HG02852 (cell line): Measurements from ENCODE around the gene KCTD6.

Experiments used
- ATAC-seq: cut with Tn5 transposase; IDR thresholded peaks from one replicate; pipeline ENCODE4 v1.9.1; 2021; ENCODE audit warnings: mild to moderate bottlenecking, moderate library complexity; ENCODE audit not compliant: unreplicated experiment

Gene KCTD6

DNA sequence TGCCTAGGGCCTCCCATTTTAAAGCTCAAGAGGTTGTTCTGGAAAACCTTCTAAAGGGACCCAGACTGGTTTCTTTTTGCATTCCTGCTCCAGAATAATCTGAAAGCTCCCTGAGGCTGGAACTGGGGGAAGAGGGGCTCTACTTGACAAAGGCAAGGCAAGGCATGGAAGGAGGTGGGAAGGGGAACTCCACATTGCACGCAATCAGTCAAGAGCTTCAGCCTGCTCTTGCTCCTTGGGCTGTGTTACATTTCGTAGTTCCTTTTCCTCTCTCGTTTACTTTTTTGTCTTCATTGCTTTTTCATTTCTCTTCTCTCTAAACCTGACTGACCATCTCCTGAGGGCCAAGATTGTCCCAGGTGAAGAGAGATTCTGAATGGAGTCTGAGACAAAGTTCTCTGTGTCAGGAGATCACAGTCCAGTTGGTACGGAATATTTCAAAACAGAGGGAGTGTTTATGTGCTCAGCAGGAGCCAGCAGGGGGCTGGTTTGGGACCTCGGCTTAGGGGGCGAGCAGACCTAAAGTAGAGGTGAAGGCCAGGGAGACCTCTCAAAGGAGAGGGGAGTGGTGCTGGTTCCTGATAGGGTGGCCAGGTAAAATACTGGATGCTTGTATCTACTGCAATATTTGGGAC, 6.0 kb upstream of the KCTD6 start:
- no peak for ATAC-seq

DNA sequence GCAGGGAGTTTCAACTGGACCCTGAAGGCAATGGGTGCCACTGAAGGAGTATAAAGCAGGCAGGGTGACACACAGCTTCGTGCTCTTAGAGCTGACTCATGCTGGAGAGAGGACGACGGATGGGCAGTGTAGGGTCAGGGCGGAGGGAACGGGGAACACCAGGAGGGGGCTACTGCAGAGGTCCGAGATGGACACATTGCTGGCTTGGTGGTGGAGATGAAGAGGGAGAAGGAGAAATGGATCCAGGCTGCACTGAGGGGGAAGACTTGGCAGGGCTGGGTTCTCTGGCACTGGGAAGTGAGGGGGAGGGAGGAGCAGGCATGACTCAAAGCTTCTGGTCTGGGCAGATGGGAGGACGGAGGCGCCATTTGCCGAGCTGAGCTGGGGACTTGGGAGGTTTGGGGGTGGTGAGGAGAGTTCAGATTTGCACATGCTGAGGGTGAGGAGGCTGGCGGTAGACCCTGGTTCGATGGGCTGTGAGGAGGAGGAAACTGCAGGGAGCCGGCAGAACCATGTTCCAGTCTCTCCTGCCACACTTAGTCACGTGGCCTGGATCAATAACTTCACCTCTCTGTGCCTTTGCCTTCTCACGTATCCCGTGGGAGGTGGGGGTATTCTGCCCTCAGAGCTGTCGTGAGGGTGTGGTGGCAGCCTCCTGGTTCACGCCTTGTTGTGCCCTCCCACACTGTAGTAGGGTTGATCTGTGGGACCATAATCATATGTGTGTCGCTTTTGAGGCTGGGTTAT, 4.6 kb upstream of the KCTD6 start:
- no peak for ATAC-seq

DNA sequence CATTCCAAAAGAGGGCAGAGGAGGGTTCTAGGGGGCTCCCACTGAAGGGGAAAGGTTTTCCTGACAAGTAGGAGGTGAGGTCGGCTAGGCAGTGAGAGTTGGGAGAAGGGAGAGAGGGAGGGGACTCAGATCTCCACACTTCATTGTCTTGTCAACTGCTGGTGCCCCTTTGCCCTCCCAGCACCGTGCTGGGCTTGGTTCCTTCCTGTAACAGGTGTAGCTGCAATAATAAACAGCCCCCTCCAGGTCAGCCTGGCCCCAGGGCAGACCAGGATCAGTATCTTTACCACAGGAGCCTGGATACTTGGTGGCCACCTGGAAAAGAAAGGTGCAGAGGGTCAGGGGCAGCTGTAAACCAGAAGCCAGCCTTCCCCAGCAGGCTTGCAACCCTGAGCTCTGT, 2.9 kb upstream of the KCTD6 start:
- ATAC-seq, result no peak

DNA sequence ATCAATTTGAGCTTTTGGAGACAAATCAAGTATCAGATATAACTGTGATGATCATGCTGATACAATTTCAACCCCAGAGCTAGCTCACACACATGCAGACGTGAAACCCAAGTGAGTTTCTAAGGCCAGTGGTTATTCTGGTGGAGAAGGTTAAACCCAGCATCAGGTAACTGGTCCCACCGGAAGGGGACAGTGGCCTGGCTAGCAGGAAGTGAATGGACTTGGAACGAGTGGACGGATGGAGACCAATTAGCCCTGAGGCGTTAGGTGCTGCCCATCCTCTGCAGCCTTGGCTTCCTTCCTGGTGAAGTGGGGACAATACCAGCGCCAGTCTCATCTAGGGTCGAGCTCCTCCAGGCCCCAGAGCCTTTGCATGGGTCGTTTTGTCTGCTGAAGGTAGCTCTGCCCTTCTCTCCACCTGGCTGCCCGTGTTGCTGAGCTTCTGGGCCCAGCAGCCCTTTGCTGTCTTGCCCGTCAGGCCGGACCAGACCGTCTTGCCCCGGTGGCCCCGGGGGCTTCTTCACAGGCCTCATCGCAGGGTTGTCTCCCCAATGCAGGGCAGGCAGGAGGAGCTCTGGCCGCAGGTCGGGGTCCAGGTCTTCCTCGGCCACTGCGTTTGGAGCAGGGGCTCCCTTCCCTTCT, 915 bp upstream of the KCTD6 start:
- ATAC-seq, result no peak

DNA sequence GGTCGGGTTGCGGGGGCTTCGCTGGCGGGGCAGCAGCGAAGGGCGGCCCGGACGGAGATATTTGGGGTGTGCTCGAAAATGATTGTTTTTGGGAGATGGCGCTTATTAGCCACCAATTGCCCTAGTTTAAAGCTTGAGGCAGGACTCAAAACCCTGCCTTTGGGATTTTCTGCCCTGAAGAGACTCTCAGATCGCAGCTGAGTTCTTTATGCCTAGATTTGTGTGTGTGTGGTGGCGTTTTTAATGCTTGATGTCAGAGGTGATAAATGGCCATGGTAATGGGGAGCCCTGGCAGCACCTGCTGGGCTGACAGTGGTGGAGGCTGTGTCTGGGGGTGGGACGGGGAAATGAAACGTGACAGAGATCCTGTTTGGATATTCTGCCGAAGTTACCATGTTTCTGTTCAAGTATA, 604 bp downstream of the KCTD6 start:
- no peak for ATAC-seq

DNA sequence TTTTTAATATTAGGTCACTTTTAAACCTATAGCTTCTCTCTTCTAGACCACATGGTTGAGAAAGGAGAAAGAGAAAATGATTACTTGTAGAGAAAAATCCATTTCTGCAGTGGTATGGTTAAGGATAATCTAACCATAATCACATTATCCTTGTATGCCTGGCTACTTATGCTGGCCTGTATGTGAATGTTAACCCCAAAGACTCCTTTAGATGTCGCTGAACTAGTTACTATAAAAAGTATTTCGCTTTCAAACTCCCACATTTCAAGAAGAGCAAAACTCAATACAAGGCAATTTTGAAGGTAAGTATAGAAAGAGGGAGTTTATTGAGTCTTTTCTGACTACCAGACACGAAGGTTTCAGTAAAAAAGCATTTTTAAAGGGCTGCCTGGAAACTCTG, 2.2 kb downstream of the KCTD6 start:
- ATAC-seq, result no peak

DNA sequence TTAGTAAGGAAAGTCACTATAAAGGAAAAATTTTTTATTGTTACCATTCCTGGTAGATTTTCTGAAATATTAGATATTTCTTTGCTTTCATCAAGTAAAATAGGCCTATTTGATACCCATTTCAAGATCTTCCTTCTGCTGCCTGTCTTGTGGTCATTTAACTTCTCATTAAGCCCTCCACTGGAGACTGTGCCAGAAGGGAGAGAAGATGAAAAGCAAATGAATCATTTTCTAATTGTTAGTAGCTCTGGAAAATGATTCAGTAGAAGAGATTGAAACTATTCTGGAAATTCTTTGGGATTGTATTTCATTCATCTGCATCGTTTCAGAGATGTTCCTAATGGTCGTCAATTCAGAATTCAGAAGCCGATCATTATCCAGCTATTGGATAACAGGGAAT, 3.2 kb downstream of the KCTD6 start:
- no peak for ATAC-seq

DNA sequence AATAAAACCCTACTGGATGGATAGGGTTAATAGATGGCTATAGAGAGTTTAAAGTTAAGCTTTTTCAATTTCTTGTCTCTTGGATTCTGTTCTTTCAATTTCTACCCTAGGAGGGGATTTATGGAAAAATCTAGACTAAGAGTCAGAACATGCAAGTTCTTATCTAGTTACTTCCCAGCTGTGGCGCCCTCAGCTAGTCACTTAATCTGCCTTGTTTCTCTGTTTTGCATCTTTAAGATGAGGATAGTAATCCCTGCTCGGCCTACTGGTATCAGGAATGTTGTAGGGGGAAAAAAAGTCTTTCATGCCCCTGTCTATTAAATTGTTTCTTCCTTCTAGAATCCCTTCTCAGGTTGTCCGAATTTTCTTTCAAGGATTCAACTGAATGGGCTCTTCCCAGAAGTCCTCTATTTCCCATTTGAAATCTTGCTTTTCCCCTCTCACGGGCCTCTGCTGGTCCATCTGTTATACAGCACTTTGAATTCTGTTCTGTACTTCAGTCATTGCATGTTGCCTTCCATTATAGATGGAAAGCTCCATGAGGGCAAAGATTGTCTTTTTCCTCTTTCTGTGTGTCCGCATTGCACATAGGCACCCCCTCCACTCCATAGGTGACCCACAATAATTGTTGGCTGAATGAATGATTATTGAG, 4.4 kb downstream of the KCTD6 start:
- no peak for ATAC-seq

DNA sequence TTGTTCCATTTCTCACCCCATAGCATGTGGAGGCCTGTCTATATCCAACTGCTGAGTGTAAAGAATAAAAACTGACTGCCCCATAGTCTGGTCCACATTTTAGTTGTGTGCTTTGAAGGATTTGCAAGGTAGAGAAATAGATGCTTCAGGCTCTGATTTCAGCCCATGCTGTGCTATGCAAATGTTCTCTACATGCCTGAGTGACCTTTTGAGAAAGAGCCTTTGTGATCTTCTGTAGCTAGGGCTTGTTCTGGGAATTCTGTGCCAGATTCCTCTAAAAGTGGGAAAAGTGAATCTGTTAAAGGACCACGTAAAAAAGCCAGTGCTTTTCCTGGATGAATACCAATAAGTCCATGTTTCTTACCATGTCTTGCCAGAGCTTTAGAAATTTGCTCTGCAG, 5.2 kb downstream of the KCTD6 start:
- ATAC-seq, result no peak

DNA sequence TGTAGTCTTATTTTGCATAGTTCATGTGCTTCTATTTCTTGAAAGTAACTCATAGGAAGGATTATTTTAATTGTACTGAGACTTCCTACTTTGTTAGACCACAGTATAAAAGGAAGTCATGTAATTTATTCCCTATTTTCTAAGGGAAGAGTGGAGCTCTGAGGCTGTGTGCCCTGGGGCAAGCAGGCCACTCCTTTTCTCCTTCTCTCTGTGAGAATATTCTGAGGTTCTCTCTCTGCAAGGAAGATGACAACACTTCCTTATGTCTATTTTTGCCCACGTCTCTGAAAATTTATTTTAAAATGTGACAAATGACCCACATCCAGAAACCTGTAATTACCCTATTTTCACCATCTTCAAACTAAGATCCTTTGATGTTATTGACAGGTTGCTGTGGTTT, 11.0 kb downstream of the KCTD6 start:
- ATAC-seq, result no peak

DNA sequence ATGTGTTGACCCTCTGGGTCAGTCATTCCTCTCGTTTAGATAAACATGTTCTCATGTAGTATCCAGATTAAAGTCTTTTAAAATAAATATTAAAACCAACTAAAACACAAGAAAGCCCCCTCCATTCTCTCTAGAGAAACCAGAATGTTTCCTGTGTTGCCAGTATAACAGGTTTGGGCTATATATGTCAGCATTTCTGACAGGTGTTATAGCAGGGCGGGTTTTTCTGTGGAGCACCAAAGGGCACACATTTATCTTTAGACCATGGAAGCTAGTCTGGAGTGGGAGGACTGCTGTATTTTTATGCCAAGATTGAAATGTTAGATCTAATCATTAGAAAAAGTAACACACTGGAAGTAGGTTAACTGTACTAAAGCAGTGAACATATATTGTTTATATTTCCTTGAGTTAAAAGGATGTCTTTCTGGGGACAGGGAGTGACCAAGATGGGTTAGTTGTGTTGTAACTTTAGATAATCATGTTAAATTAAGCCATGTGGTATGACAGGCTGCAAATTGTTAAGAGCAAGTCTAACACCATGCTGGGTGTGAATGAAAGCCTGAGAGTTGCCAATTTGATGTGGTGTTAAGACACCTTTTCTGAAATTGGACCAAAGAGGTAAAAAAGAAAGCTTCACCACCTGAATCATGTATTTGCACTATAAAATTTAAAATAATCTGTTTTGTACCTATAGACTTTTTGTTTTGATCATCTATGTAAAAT, 15.6 kb downstream of the KCTD6 start:
- ATAC-seq, result no peak

DNA sequence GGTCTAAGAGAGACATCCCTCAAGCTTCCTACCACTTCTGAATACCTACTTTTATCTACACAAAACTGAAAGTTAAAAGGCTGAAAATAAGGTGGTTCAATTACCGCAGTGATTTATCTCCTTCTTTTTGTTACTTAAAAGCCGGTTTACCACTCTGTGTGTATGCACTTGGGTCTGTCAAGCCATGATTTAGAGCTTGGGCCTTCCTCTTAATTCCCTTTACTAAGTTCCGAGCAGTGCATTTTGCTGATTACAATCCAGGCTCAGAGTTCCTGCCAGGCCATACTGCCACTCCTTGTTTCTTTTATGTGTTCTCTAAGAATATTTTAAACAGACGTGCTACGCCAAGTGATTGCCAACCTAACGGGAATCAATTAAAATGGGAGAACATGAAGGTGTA, 16.5 kb downstream of the KCTD6 start:
- ATAC-seq, result no peak

DNA sequence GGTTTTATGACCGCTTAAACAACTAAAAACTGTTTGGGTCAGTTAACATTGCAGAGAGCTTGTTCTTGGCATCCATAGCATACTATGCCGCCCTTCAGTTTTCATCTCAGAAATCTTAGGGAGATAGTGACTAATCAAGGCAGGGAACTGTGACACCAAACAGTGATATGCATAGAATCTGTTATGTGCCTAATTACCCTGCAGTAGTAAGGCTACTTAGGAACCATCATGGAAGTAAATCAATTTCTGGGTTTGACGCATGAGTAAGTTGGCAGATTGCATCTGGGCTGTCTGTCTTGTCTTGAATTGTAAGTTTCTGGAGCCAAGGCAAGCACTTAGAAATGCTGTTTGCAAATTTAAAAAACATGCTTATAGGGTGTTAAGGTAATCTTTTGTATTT, 22.5 kb downstream of the KCTD6 start:
- ATAC-seq, result no peak

DNA sequence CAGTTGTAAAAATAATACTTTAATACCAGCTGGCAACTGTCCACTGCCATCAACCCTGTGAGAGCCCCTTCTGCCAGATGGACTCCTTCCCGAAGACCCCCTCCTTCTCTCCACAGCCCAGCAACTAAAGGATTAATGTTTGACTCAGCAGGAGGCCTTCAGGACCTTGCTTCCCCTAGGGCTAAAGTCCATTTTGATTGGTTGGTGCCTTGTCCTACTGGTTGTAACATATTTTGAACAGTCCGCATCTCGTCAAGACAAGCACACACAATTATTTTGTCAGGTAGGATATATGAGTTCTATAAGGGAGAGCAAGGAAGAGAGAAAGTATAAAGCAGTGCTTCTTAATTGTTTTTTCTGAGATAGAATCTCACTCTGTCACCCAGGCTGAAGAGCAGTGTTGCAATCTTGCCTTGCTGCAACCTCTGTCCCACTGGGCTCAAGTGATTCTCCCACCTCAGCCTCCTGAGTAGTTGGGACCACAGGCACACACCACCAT, 26.4 kb downstream of the KCTD6 start:
- no peak for ATAC-seq

DNA sequence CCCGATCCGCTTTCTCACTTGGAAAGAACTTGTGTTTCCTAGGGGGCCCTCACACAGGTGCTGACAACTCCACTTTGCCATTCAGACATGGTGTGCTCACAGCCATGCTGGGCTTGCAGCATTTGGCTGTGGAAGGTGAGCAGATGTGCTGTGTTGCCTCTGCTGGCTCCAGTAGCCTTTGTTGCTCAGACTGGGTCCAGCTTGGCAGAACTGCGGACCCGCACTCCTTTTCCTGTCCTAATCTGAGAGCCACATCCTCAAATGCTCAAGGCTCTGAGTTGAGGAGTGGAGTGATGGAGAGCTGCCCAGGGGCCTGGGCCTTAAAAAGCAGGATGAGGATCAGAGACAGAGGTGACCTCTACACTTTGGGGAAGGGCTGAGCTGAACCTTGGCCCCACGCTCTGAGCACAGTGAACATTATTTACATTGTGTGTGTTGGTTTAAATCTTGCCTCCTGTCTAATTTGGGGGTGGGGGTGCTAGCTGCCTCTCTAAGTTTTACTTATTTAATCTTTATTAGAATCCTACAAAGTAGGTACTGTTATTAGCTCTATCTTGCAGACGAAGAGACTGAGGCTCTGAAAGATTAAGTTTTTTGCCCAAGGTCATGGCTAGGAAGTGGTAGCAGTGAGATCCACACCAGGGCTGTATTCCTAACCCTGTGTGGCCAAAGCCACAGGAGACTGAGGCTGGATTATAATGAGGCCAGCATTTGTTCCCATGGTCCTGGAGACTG, 27.9 kb downstream of the KCTD6 start:
- ATAC-seq, result no peak

DNA sequence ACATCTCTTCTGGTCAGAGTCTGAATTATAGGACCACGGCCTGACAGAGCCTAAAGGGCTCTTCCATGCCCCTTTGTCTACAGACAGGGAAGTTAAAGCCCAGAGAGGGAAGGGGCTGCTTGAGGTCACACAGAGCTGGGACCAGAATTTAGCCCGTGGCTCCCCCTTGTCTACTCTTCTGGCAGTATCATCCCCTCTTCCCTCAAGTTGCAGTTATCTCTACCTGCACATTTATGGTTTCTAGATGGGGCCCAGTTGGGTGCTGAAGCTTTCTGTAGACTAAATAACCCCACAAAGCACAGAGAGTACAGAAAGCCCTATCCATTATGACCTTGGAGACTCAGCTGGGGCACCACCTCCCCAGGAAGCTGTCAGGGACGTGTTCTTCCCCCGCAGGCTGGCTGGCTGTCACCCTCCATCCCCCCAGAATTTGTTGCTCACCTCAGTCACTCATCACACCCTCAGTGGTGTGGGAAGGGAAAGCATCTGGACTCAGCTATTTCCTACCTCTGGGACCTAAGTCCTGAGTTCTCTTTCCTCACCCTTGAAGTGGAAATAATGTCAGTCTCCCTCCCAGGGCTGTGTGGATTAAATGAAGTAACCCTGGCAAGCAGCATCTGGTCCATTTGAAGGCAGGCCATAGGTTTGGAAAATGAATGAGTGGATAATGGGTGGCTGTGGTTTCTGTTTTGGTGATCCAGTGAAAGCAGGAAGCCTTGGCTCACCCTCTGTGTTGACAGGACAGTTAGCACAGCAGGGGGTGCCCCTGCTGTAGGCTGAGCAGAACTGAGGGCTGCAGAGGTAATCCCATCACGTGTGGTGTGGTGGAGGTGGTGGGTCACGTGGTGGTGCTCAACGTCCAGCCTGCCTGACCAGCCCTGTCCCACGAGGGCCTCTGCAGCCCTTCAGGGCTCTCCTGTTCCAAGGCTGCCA, 28.8 kb downstream of the KCTD6 start:
- ATAC-seq, result no peak

DNA sequence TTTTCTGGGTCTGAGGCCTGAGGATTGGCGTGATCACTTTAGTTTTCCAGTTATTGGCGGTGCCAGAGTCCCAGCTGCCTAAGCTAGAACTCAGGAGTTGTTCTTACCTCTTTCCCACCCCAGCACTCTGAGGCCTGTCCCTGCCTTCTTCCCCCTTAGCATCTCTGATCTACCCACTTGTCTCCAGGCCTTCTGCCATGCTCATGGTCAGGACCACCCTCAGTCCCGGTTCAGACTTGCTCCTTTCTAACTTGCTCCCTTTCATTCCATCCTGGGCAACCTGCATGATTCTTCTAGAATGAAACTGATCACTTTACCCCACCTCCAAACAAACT, 29.4 kb downstream of the KCTD6 start:
- ATAC-seq, result no peak

DNA sequence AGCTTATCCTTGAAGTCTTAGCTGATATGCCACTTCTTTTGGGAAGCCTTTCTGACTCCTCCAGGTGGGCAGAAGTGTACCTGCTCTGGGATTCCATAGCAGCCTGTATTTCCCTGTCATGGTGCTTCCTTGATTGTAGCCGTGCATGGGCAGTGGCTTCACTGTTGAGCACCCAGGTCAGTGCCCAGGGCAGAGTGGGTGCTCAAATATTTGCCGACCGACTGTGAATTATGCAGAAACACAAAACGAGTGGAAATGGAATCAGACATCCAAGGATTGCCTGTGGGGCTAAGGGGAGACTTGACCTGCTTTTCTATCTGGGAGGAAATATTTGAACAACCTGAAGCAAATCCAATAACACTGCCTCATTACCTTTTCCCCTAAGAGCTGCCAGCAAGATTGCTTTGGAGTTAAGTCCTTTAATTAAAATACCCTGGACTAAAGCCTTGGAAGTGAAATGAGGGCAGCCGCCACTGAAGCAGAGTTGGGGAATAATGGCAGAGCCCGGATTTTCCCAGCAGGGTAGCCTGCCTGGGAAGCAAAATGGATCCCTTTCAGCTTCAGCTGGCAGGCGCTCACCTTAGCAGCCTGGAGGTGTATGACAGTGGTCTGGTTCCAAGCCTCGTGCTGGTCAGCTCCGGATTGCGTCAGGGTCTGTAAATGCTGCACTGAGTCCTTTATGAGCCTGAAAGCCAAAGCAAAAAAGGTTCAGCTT, 30.2 kb downstream of the KCTD6 start:
- no peak for ATAC-seq
